CD4-positive, alpha-beta T cell (primary cell): ENCODE results near the gene CABCOCO1. TPM values are rescaled to one million over a fixed set of nuclear protein-coding genes. Genes with fewer than 3 reads are reported as not detected.

Source experiments
- ATAC-seq: fragments of 200-7000 bp; cut with Tn5 transposase; one replicate; pipeline ENCODE4 v1.10.0; 2022; ENCODE audit warnings: mild to moderate bottlenecking; ENCODE audit not compliant: poor library complexity
- CTCF ChIA-PET: fragments of 350-600 bp; sonication (Branson Sonifier 250); formaldehyde crosslinking; loops from one replicate; lab custom pipeline; 2021; ENCODE audit warnings: antibody characterized with exemption, inconsistent platforms; lab: Charles Lee
- POLR2A ChIA-PET: fragments of 350-600 bp; sonication (Branson Sonifier 250); formaldehyde crosslinking; loops from one replicate; lab custom pipeline; 2021; ENCODE audit warnings: antibody characterized with exemption, inconsistent platforms; lab: Charles Lee
- DNase-seq, 14 experiments: peaks; one replicate each; pipeline ENCODE4 v3.0.0-alpha.2; 2013 to 2020; ENCODE audit warnings: mixed read lengths in 2 of 14
- H3K27ac ChIP-seq, 2 donors: one replicate each; pipeline versions ENCODE4 v1.5.1 to v1.7.0; 2013; ENCODE audit warnings: low read length in 2 of 2, low read depth in 1 of 2, mild to moderate bottlenecking in 1 of 2
- H3K27me3 ChIP-seq, 2 experiments: 1 replicate in 1 of 2; 2 replicates in 1 of 2; pipeline versions ENCODE4 v1.6.1 to v1.7.0; 2013; ENCODE audit warnings: low read length in 2 of 2, control low read depth in 1 of 2, mild to moderate bottlenecking in 1 of 2, moderate library complexity in 1 of 2; ENCODE audit not compliant: insufficient read depth in 2 of 2, control insufficient read depth in 1 of 2
- H3K36me3 ChIP-seq: one replicate; pipeline ENCODE4 v1.6.1; 2013; ENCODE audit warnings: low read length, control low read depth; ENCODE audit not compliant: insufficient read depth
- H3K4me1 ChIP-seq: one replicate; pipeline ENCODE4 v1.6.1; 2013; ENCODE audit warnings: low read length, control low read depth; ENCODE audit not compliant: insufficient read depth
- H3K4me3 ChIP-seq: one replicate; pipeline ENCODE4 v1.5.1; 2013; ENCODE audit warnings: mild to moderate bottlenecking, low read length, moderate library complexity
- H3K9me3 ChIP-seq, 2 experiments: 1 replicate in 1 of 2; 2 replicates in 1 of 2; pipeline versions ENCODE4 v1.6.1 to v1.7.0; 2013; ENCODE audit warnings: low read length in 2 of 2, mild to moderate bottlenecking in 2 of 2, control low read depth in 1 of 2, moderate library complexity in 1 of 2; ENCODE audit not compliant: control insufficient read depth in 1 of 2, insufficient read depth in 1 of 2
- H3K27ac Mint-ChIP-seq: one replicate; pipeline ENCODE4 v1.8.0; 2020; ENCODE audit warnings: mixed read lengths
- H3K27me3 Mint-ChIP-seq: one replicate; pipeline ENCODE4 v1.8.0; 2021; ENCODE audit warnings: mixed read lengths
- H3K36me3 Mint-ChIP-seq: one replicate; pipeline ENCODE4 v1.8.0; 2021; ENCODE audit warnings: low read depth, mixed read lengths
- H3K4me1 Mint-ChIP-seq: one replicate; pipeline ENCODE4 v1.8.0; 2021; ENCODE audit warnings: low read depth, mixed read lengths
- H3K4me3 Mint-ChIP-seq: one replicate; pipeline ENCODE4 v1.8.0; 2020; ENCODE audit warnings: mild to moderate bottlenecking, mixed read lengths
- H3K9me3 Mint-ChIP-seq: one replicate; pipeline ENCODE4 v1.8.0; 2020; ENCODE audit warnings: mixed read lengths
- intact Hi-C, 2 experiments: fragments of 100-400 bp; cut with DNase I in 1 of 2; cut with micrococcal nuclease in 1 of 2; formaldehyde crosslinking; loops; one replicate each; pipeline versions ENCODE4 v1.15.1 to v1.9.0; 2023 to 2025; cut with DNase I, micrococcal nuclease
- total RNA-seq, 174 experiments: library from RNA in 2 of 174; stranded (reverse) in 2 of 174; gene quantifications; one replicate each; pipeline ENCODE4 v1.2.3 and lab custom pipeline; 2021 to 2026
- TF ChIP-seq, protein P1 (sequence below): fragments of 200-600 bp; IDR thresholded peaks from one replicate; pipeline ENCODE4 v1.8.0; 2022; ENCODE audit warnings: antibody characterized with exemption, mild to moderate bottlenecking

The CABCOCO1 gene
- total RNA-seq, 2 experiments from 2014 or later = not detected

DNA sequence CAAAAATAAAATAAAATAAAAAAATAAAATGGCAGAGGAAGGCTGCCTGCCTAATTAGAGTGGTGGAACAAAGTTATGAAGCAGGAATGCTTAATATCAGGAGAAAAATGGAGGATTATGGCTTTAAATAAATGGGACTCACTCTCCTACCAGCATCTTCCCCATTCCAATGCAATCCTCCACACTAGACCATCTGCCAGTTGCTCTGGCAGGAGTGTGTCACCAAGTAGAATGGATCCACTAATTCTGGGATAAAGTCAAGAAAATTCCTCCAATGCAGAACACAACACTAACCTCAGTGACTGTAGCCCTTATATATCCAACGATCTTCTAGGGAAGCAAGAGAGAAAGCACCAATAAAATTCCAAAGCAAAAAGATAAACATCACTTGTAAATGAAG, 126.3 kb downstream of the CABCOCO1 start:
- CTCF ChIA-PET = no interaction called here
- Histone ChIP-seq H3K9me3 (no peaks in the 10 kb centered on the region), H3K4me1 (no peaks in the 10 kb centered on the region)

DNA sequence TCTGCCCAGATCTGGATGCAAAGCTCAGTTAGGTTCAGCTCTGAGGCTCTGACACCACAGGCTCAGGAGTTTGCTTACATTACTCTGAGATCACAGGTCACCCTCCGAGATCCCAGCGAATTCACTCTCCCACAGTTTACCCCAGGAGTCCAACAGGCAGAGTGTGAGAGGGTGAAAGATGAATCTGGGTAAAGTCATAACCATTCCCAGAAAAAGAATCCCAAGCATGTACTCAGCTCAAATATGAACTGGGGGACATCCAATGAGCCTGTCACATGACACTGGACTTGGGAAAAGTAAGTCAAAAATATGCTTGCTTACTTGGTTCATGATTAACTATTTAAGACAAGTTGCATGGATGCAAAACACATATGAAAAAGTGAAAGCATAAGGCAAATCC, 128.5 kb downstream of the CABCOCO1 start:
- Histone ChIP-seq H3K4me3 (no peak overlapping the region), H3K36me3 (no peaks in the 10 kb centered on the region), H3K27me3 (no peaks in the 10 kb centered on the region), H3K4me1 (no peaks in the 10 kb centered on the region), H3K27ac (no peak overlapping the region), H3K9me3 (no peaks in the 10 kb centered on the region)
- Mint-ChIP-seq H3K4me3 (no peak overlapping the region), H3K9me3 (no peaks in the 10 kb centered on the region), H3K4me1 (no peaks in the 10 kb centered on the region), H3K27ac (no peak overlapping the region), H3K36me3 (no peaks in the 10 kb centered on the region), H3K27me3 (no peaks in the 10 kb centered on the region)
- TF ChIP-seq, protein P1, sequence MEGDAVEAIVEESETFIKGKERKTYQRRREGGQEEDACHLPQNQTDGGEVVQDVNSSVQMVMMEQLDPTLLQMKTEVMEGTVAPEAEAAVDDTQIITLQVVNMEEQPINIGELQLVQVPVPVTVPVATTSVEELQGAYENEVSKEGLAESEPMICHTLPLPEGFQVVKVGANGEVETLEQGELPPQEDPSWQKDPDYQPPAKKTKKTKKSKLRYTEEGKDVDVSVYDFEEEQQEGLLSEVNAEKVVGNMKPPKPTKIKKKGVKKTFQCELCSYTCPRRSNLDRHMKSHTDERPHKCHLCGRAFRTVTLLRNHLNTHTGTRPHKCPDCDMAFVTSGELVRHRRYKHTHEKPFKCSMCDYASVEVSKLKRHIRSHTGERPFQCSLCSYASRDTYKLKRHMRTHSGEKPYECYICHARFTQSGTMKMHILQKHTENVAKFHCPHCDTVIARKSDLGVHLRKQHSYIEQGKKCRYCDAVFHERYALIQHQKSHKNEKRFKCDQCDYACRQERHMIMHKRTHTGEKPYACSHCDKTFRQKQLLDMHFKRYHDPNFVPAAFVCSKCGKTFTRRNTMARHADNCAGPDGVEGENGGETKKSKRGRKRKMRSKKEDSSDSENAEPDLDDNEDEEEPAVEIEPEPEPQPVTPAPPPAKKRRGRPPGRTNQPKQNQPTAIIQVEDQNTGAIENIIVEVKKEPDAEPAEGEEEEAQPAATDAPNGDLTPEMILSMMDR = no peak
- intact Hi-C loops = no loop called here
- ChIA-PET POLR2A (no interaction called here), CTCF (no interaction called here)
- DNase-seq (no peak), ATAC-seq (no peak)

More for the DNA sequence above, 126.3 kb downstream of the CABCOCO1 start:
- H3K27ac Mint-ChIP-seq = no peak overlapping the region
- DNase-seq (no peak), ATAC-seq (no peak)
- H3K27me3 ChIP-seq = no peaks in the 10 kb centered on the region
- H3K4me3 ChIP-seq = no peak overlapping the region
- H3K27me3 Mint-ChIP-seq = no peaks in the 10 kb centered on the region
- H3K4me1 Mint-ChIP-seq = no peaks in the 10 kb centered on the region
- H3K4me3 Mint-ChIP-seq = no peak overlapping the region
- intact Hi-C loops = no loop called here
- no peaks in the 10 kb centered on the region for H3K9me3 Mint-ChIP-seq
- TF ChIP-seq, protein P1 = no peak
- no peaks in the 10 kb centered on the region for H3K36me3 ChIP-seq
- H3K27ac ChIP-seq = no peak overlapping the region
- POLR2A ChIA-PET = no interaction called here
- H3K36me3 Mint-ChIP-seq = no peaks in the 10 kb centered on the region

GRCh38 chr10:61792097-61792716, 129.5 kb downstream of the CABCOCO1 start:
- ATAC-seq (no peak), DNase-seq (no peak)
- Mint-ChIP-seq H3K4me1 (no peaks in the 10 kb centered on the region), H3K4me3 (no peak overlapping the region), H3K27ac (no peak overlapping the region), H3K27me3 (no peaks in the 10 kb centered on the region), H3K9me3 (no peaks in the 10 kb centered on the region), H3K36me3 (no peaks in the 10 kb centered on the region)
- ChIA-PET POLR2A (no interaction called here), CTCF (no interaction called here)
- Histone ChIP-seq H3K4me3 (no peak overlapping the region), H3K36me3 (no peaks in the 10 kb centered on the region), H3K27ac (no peak overlapping the region), H3K27me3 (no peaks in the 10 kb centered on the region), H3K4me1 (no peaks in the 10 kb centered on the region), H3K9me3 (no peaks in the 10 kb centered on the region)
- TF ChIP-seq, protein P1 = no peak
- intact Hi-C loops = no loop called here
